ENCODE results near the gene TBC1D16.
"Not testable (repeated sequence)": the region's sequence is repeated elsewhere in the genome, so short reads cannot be mapped to it uniquely, and the experiment has no call there.

TBC1D16 gene

GRCh38 chr17:80005360-80006338, 30.0 kb downstream of the TBC1D16 start:
- H3K27me3 Mint-ChIP-seq = no peaks in the 10 kb centered on the region
- H3K36me3 Mint-ChIP-seq (ENCODE audit: low read depth) = no peaks in the 10 kb centered on the region
- H3K9me3 Mint-ChIP-seq = no peaks in the 10 kb centered on the region
- H3K4me1 Mint-ChIP-seq (ENCODE audit: low read depth) = peaks cover 7% of the 10 kb centered on the region
- no peak overlapping the region for H3K4me3 Mint-ChIP-seq
- H3K27ac Mint-ChIP-seq = no peak overlapping the region

GRCh38 chr17:80003969-80004368, 31.7 kb downstream of the TBC1D16 start:
- Mint-ChIP-seq H3K4me1 (ENCODE audit: low read depth) (peaks cover 7% of the 10 kb centered on the region), H3K27ac (no peak overlapping the region), H3K4me3 (no peak overlapping the region), H3K9me3 (no peaks in the 10 kb centered on the region), H3K36me3 (ENCODE audit: low read depth) (no peaks in the 10 kb centered on the region), H3K27me3 (no peaks in the 10 kb centered on the region)

- Mint-ChIP-seq H3K4me3 (no peak overlapping the region), H3K4me1 (ENCODE audit: low read depth) (peaks cover 14% of the 10 kb centered on the region), H3K27me3 (no peaks in the 10 kb centered on the region), H3K27ac (no peak overlapping the region), H3K36me3 (ENCODE audit: low read depth) (no peaks in the 10 kb centered on the region), H3K9me3 (no peaks in the 10 kb centered on the region)
Observed at GRCh38 chr17:80002690-80003490, 32.8 kb downstream of the TBC1D16 start.

- Mint-ChIP-seq H3K27ac (no peak overlapping the region), H3K36me3 (ENCODE audit: low read depth) (no peaks in the 10 kb centered on the region), H3K9me3 (no peaks in the 10 kb centered on the region), H3K27me3 (no peaks in the 10 kb centered on the region), H3K4me1 (ENCODE audit: low read depth) (peaks cover 22% of the 10 kb centered on the region), H3K4me3 (no peak overlapping the region)
Observed at GRCh38 chr17:80002070-80002641, 33.5 kb downstream of the TBC1D16 start.

- H3K9me3 Mint-ChIP-seq = no peaks in the 10 kb centered on the region
- H3K27ac Mint-ChIP-seq = no peak overlapping the region
- H3K27me3 Mint-ChIP-seq = no peaks in the 10 kb centered on the region
- H3K4me1 Mint-ChIP-seq (ENCODE audit: low read depth) = peaks cover 31% of the 10 kb centered on the region
- no peak overlapping the region for H3K4me3 Mint-ChIP-seq
- no peaks in the 10 kb centered on the region for H3K36me3 Mint-ChIP-seq (ENCODE audit: low read depth)
Observed at GRCh38 chr17:80000981-80001775, 34.5 kb downstream of the TBC1D16 start.

- Mint-ChIP-seq H3K9me3 (no peaks in the 10 kb centered on the region), H3K4me1 (ENCODE audit: low read depth) (peaks cover 35% of the 10 kb centered on the region), H3K4me3 (no peak overlapping the region), H3K27me3 (no peaks in the 10 kb centered on the region), H3K36me3 (ENCODE audit: low read depth) (no peaks in the 10 kb centered on the region), H3K27ac (no peak overlapping the region)
Observed at GRCh38 chr17:80000136-80000535, 35.5 kb downstream of the TBC1D16 start.

- H3K4me1 Mint-ChIP-seq (ENCODE audit: low read depth) = peaks cover 62% of the 10 kb centered on the region
- H3K4me3 Mint-ChIP-seq = peak overlapping the region; percentile 71
- H3K9me3 Mint-ChIP-seq = no peaks in the 10 kb centered on the region
- H3K27me3 Mint-ChIP-seq = no peaks in the 10 kb centered on the region
- peak overlapping the region; percentile 94 for H3K27ac Mint-ChIP-seq
- no peaks in the 10 kb centered on the region for H3K36me3 Mint-ChIP-seq (ENCODE audit: low read depth)
Observed at GRCh38 chr17:79997011-79997660, 38.5 kb downstream of the TBC1D16 start.

GRCh38 chr17:79996291-79996690, 39.4 kb downstream of the TBC1D16 start:
- peak overlapping the region; percentile 17 for H3K4me3 Mint-ChIP-seq
- peak overlapping the region; percentile 76 for H3K27ac Mint-ChIP-seq
- H3K4me1 Mint-ChIP-seq (ENCODE audit: low read depth) = peaks cover 64% of the 10 kb centered on the region
- H3K36me3 Mint-ChIP-seq (ENCODE audit: low read depth) = no peaks in the 10 kb centered on the region
- no peaks in the 10 kb centered on the region for H3K9me3 Mint-ChIP-seq
- no peaks in the 10 kb centered on the region for H3K27me3 Mint-ChIP-seq

GRCh38 chr17:79995696-79996095, 40.0 kb downstream of the TBC1D16 start:
- Mint-ChIP-seq H3K9me3 (no peaks in the 10 kb centered on the region), H3K27ac (peak overlapping the region; percentile 52), H3K4me1 (ENCODE audit: low read depth) (peaks cover 69% of the 10 kb centered on the region), H3K4me3 (no peak overlapping the region), H3K27me3 (no peaks in the 10 kb centered on the region), H3K36me3 (ENCODE audit: low read depth) (no peaks in the 10 kb centered on the region)

GRCh38 chr17:79994602-79995001, 41.1 kb downstream of the TBC1D16 start:
- H3K9me3 Mint-ChIP-seq = no peaks in the 10 kb centered on the region
- no peaks in the 10 kb centered on the region for H3K27me3 Mint-ChIP-seq
- H3K27ac Mint-ChIP-seq = no peak overlapping the region
- no peaks in the 10 kb centered on the region for H3K36me3 Mint-ChIP-seq (ENCODE audit: low read depth)
- peaks cover 69% of the 10 kb centered on the region for H3K4me1 Mint-ChIP-seq (ENCODE audit: low read depth)
- H3K4me3 Mint-ChIP-seq = no peak overlapping the region

- not testable (repeated sequence) for H3K36me3 Mint-ChIP-seq (ENCODE audit: low read depth); H3K9me3 Mint-ChIP-seq; H3K27me3 Mint-ChIP-seq
- H3K4me3 Mint-ChIP-seq = peak overlapping the region; percentile 82
- peak overlapping the region; percentile 94 for H3K27ac Mint-ChIP-seq
- H3K4me1 Mint-ChIP-seq (ENCODE audit: low read depth) = peaks cover 69% of the 10 kb centered on the region
Observed at GRCh38 chr17:79994228-79994569, 41.5 kb downstream of the TBC1D16 start.

- H3K4me3 Mint-ChIP-seq = peak overlapping the region; percentile 82
- H3K27me3 Mint-ChIP-seq = no peaks in the 10 kb centered on the region
- no peaks in the 10 kb centered on the region for H3K36me3 Mint-ChIP-seq (ENCODE audit: low read depth)
- peak overlapping the region; percentile 94 for H3K27ac Mint-ChIP-seq
- peaks cover 71% of the 10 kb centered on the region for H3K4me1 Mint-ChIP-seq (ENCODE audit: low read depth)
- H3K9me3 Mint-ChIP-seq = no peaks in the 10 kb centered on the region
Observed at GRCh38 chr17:79993390-79994227, 42.1 kb downstream of the TBC1D16 start.

- H3K27me3 Mint-ChIP-seq = no peaks in the 10 kb centered on the region
- H3K27ac Mint-ChIP-seq = peak overlapping the region; percentile 94
- H3K4me3 Mint-ChIP-seq = peak overlapping the region; percentile 82
- H3K9me3 Mint-ChIP-seq = no peaks in the 10 kb centered on the region
- peaks cover 72% of the 10 kb centered on the region for H3K4me1 Mint-ChIP-seq (ENCODE audit: low read depth)
- H3K36me3 Mint-ChIP-seq (ENCODE audit: low read depth) = no peaks in the 10 kb centered on the region
Observed at GRCh38 chr17:79992649-79993389, 42.9 kb downstream of the TBC1D16 start.

Data from stimulated activated naive CD8-positive, alpha-beta T cell treated with anti-CD3 and anti-CD28 coated beads, Interleukin-15, Interleukin-2, amounts not matched to agents 100 ng/mL and 50 ng/mL, for 24 hours (primary cell).